Astrocyte of the cerebellum (primary cell): ENCODE results near the gene ZC3H12A.

Source experiments
- DNase-seq: peaks from one replicate; pipeline ENCODE4 v3.0.0-alpha.2; 2011; ENCODE audit warnings: low read depth
- H3K4me3 ChIP-seq: 2 replicates; pipeline ENCODE4 v1.5.1; 2011; ENCODE audit warnings: mild to moderate bottlenecking, low read depth, low read length, moderate library complexity
- CTCF ChIP-seq: IDR thresholded peaks from 2 replicates; pipeline ENCODE4 v1.5.1; 2012; ENCODE audit warnings: low read length, low read depth, moderate library complexity, mild to moderate bottlenecking; ENCODE audit errors: missing control alignments
- in situ Hi-C: cut with HindIII; loops from 2 replicates; pipeline ENCODE4 v1.10.0; 2017; ENCODE audit warnings: low sequenced_read_pairs

ZC3H12A gene

GRCh38 chr1:37465593-37466517 is 8.5 kb upstream of the ZC3H12A start:
- DNase-seq, result no peak
- TF ChIP-seq CTCF, result no peak
- no peak overlapping the region for H3K4me3 ChIP-seq
- in situ Hi-C loops, result no loop called here

- no peak overlapping the region for H3K4me3 ChIP-seq
- no peak for TF ChIP-seq CTCF
- in situ Hi-C loops, result no loop called here
- DNase-seq, result no peak
Measured at GRCh38 chr1:37468037-37468436, 6.3 kb upstream of the ZC3H12A start.

- H3K4me3 ChIP-seq, result no peak overlapping the region
- in situ Hi-C loops, result no loop called here
- no peak for DNase-seq
- no peak for TF ChIP-seq CTCF
Measured at GRCh38 chr1:37469386-37469785, 5.0 kb upstream of the ZC3H12A start.

GRCh38 chr1:37471345-37472231 is 2.8 kb upstream of the ZC3H12A start:
- TF ChIP-seq CTCF, result no peak
- peak overlapping the region; percentile 18 for H3K4me3 ChIP-seq
- in situ Hi-C loops, result no loop called here
- peak; percentile 82 for DNase-seq

GRCh38 chr1:37472281-37472680 is 2.1 kb upstream of the ZC3H12A start:
- no peak for DNase-seq
- TF ChIP-seq CTCF, result no peak
- in situ Hi-C loops, result no loop called here
- no peak overlapping the region for H3K4me3 ChIP-seq

- no peak for DNase-seq
- in situ Hi-C loops, result no loop called here
- TF ChIP-seq CTCF, result no peak
- no peak overlapping the region for H3K4me3 ChIP-seq
Measured at GRCh38 chr1:37472994-37473393, 1.4 kb upstream of the ZC3H12A start.
